HepG2 (cell line): ENCODE results near the gene FAHD1. TPM values are rescaled to one million over a fixed set of nuclear protein-coding genes. Genes with fewer than 3 reads are reported as not detected.

ENCODE experiments used
- CREB1 ChIP-seq, 2 experiments: fragments of 450-650 bp in 1 of 2; IDR thresholded peaks; 2 replicates each; pipeline ENCODE4 v1.6.1; 2016 to 2017; ENCODE audit warnings: control low read depth in 1 of 2, mild to moderate bottlenecking in 1 of 2, missing compliant biosample characterization in 1 of 2, missing genetic modification characterization in 1 of 2
- HNF4A ChIP-seq: sonication (generic); formaldehyde crosslinking; IDR thresholded peaks from 2 replicates; pipeline ENCODE4 v1.4.0; 2020; ENCODE audit warnings: missing genetic modification reagents
- HNRNPH1 ChIP-seq: fragments of 200-400 bp; formaldehyde crosslinking; optimal IDR thresholded peaks from 2 replicates; pipeline ENCODE3; 2017; ENCODE audit warnings: mild to moderate bottlenecking, low read depth, low read length
- SP1 ChIP-seq, 2 experiments: fragments of 450-650 bp in 1 of 2; sonication (generic) in 1 of 2; formaldehyde crosslinking in 1 of 2; IDR thresholded peaks; 2 replicates each; pipeline versions ENCODE4 v1.4.0 to v1.6.1; 2016 to 2020; ENCODE audit warnings: missing genetic modification reagents in 1 of 2
- TOE1 ChIP-seq: sonication (generic); formaldehyde crosslinking; IDR thresholded peaks from 2 replicates; pipeline ENCODE4 v1.4.0; 2020; ENCODE audit warnings: mild to moderate bottlenecking, missing genetic modification reagents
- ZBTB1 ChIP-seq: sonication (generic); formaldehyde crosslinking; IDR thresholded peaks from 2 replicates; pipeline ENCODE4 v1.4.0; 2020; ENCODE audit warnings: missing genetic modification reagents, borderline replicate concordance
- ZMYM4 ChIP-seq: sonication (generic); formaldehyde crosslinking; IDR thresholded peaks from 2 replicates; pipeline ENCODE4 v1.8.1; 2023; ENCODE audit warnings: mild to moderate bottlenecking, missing genetic modification reagents
- ZNF367 ChIP-seq: sonication (generic); formaldehyde crosslinking; IDR thresholded peaks from 2 replicates; pipeline ENCODE4 v1.4.0; 2020; ENCODE audit warnings: missing genetic modification reagents, borderline replicate concordance
- ZNF782 ChIP-seq: sonication (generic); formaldehyde crosslinking; IDR thresholded peaks from 2 replicates; pipeline ENCODE4 v1.4.0; 2020; ENCODE audit warnings: missing genetic modification reagents, mild to moderate bottlenecking, borderline replicate concordance
- polyA plus RNA-seq, 8 experiments: library from polyadenylated mRNA; depleted of rRNA in 3 of 8; stranded (reverse) in 7 of 8; unstranded in 1 of 8; fragments of >200 nt; fragmentation: Illumina TruSeq in 4 of 8; extraction: Trizol in 4 of 8; gene quantifications; 2 replicates each; pipeline versions ENCODE4 v1.2.1 to v1.2.3, GENCODE V29; 2011 to 2016; ENCODE audit warnings: low read depth in 4 of 8, missing spikeins in 1 of 8, mixed read lengths in 1 of 8; ENCODE audit not compliant: insufficient read depth in 1 of 8
- total RNA-seq, 5 experiments: library from RNA; depleted of rRNA; stranded (reverse); fragments of >200 nt; fragmentation: Illumina TruSeq; extraction: Trizol; gene quantifications; 2 replicates each; pipeline ENCODE4 v1.2.3, GENCODE V29; 2016; ENCODE audit warnings: low read depth in 1 of 5
- TF ChIP-seq, protein P1 (sequence below): sonication (generic); formaldehyde crosslinking; IDR thresholded peaks from 2 replicates; pipeline ENCODE4 v1.8.0; 2022; ENCODE audit warnings: low read depth, missing genetic modification reagents
- TF ChIP-seq, protein P2 (sequence below): sonication (generic); formaldehyde crosslinking; IDR thresholded peaks from 2 replicates; pipeline ENCODE4 v1.5.0; 2020; ENCODE audit warnings: mild to moderate bottlenecking, missing genetic modification reagents
- TF ChIP-seq, protein P3 (sequence below): sonication (generic); formaldehyde crosslinking; IDR thresholded peaks from 2 replicates; pipeline ENCODE4 v1.5.1; 2020; ENCODE audit warnings: missing genetic modification reagents, mild to moderate bottlenecking, borderline replicate concordance
- TF ChIP-seq, protein P4 (sequence below): IDR thresholded peaks from 2 replicates; pipeline ENCODE4 v1.6.1; 2012; ENCODE audit warnings: low read depth, low read length, improper control_type of control experiment
- TF ChIP-seq, protein P5 (sequence below): sonication (generic); formaldehyde crosslinking; IDR thresholded peaks from 2 replicates; pipeline ENCODE4 v1.8.0; 2022; ENCODE audit warnings: missing genetic modification reagents, mild to moderate bottlenecking, moderate library complexity, borderline replicate concordance
- TF ChIP-seq, protein P6 (sequence below): sonication (generic); formaldehyde crosslinking; conservative IDR thresholded peaks from 2 replicates; pipeline ENCODE4 v1.4.0; 2020; ENCODE audit warnings: missing genetic modification reagents

FAHD1 gene
- total and polyA plus RNA-seq, 2 of the 13 experiments (the other 11 are each of a cell fraction or from before 2014, with no cell fraction given): 39.0 to 45.3 TPM

DNA sequence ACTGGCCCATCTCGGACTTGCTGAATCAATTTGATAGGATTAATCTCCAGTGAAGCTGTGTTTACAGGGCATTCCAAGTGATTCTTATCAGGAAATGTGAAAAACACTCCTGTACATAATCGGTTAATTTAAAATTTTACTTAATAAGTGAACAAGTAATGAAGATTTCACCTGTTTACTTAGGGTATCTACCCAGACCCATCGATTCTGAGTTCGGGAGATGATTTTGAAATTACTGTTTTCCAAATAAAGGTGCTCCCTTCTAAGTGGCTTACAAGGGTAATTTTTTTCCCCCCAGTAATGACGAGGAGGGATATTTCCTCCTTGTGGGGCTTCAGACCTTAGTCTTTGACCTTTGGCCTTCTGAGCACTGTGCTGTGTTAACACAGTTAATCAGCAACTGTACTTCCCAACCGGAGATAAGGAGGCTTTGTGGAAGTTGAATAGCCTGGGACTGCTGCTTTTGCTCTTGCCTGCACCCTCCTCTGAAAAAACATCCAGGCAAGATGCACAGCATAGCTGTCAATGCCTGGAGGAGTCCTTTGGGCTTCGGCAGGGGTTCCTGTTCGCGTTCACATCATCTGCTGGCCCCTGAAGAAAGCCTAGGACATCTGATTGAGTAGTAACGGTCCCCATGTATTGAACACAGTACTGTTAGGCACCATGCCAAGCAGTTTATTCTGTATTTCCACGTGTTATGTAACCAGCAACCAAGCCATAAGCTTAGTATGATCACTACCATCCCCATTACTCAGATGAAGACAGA lies 1.8 kb downstream of the FAHD1 start (continued):
- TF ChIP-seq, protein P1, sequence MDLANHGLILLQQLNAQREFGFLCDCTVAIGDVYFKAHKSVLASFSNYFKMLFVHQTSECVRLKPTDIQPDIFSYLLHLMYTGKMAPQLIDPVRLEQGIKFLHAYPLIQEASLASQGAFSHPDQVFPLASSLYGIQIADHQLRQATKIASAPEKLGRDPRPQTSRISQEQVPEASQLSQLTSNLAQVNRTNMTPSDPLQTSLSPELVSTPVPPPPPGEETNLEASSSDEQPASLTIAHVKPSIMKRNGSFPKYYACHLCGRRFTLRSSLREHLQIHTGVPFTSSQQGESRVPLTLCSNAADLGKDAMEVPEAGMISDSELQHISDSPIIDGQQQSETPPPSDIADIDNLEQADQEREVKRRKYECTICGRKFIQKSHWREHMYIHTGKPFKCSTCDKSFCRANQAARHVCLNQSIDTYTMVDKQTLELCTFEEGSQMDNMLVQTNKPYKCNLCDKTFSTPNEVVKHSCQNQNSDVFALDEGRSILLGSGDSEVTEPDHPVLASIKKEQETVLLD (CRISPR knock-in tag): 0 out of 2 replicates have a peak, but pooled peaks have one; percentile 20
- TF ChIP-seq, protein P2, sequence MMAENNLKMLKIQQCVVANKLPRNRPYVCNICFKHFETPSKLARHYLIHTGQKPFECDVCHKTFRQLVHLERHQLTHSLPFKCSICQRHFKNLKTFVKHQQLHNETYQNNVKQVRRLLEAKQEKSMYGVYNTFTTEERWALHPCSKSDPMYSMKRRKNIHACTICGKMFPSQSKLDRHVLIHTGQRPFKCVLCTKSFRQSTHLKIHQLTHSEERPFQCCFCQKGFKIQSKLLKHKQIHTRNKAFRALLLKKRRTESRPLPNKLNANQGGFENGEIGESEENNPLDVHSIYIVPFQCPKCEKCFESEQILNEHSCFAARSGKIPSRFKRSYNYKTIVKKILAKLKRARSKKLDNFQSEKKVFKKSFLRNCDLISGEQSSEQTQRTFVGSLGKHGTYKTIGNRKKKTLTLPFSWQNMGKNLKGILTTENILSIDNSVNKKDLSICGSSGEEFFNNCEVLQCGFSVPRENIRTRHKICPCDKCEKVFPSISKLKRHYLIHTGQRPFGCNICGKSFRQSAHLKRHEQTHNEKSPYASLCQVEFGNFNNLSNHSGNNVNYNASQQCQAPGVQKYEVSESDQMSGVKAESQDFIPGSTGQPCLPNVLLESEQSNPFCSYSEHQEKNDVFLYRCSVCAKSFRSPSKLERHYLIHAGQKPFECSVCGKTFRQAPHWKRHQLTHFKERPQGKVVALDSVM (CRISPR knock-in tag): peak; percentile 66; the same call in 1 of the 2 replicates
- TF ChIP-seq SP1 (IDR thresholded peaks at IDR 0.05) (no peak), SP1 (CRISPR knock-in tag; IDR thresholded peaks at IDR 0.05) (no peak), ZMYM4 (CRISPR knock-in tag) (0 out of 2 replicates have a peak, but pooled peaks have one; percentile 45), ZNF367 (CRISPR knock-in tag) (no peak), ZNF782 (no peak), ZBTB1 (CRISPR knock-in tag) (no peak), TOE1 (CRISPR knock-in tag) (no peak), HNF4A (CRISPR knock-in tag) (peak; percentile 97), HNRNPH1 (no peak), CREB1 (IDR thresholded peaks at IDR 0.05) (no peak), CREB1 (CRISPR knock-in tag; IDR thresholded peaks at IDR 0.05) (peak; percentile 55)
- TF ChIP-seq, protein P3, sequence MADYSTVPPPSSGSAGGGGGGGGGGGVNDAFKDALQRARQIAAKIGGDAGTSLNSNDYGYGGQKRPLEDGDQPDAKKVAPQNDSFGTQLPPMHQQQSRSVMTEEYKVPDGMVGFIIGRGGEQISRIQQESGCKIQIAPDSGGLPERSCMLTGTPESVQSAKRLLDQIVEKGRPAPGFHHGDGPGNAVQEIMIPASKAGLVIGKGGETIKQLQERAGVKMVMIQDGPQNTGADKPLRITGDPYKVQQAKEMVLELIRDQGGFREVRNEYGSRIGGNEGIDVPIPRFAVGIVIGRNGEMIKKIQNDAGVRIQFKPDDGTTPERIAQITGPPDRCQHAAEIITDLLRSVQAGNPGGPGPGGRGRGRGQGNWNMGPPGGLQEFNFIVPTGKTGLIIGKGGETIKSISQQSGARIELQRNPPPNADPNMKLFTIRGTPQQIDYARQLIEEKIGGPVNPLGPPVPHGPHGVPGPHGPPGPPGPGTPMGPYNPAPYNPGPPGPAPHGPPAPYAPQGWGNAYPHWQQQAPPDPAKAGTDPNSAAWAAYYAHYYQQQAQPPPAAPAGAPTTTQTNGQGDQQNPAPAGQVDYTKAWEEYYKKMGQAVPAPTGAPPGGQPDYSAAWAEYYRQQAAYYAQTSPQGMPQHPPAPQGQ (CRISPR knock-in tag): no peak
- TF ChIP-seq, protein P4, sequence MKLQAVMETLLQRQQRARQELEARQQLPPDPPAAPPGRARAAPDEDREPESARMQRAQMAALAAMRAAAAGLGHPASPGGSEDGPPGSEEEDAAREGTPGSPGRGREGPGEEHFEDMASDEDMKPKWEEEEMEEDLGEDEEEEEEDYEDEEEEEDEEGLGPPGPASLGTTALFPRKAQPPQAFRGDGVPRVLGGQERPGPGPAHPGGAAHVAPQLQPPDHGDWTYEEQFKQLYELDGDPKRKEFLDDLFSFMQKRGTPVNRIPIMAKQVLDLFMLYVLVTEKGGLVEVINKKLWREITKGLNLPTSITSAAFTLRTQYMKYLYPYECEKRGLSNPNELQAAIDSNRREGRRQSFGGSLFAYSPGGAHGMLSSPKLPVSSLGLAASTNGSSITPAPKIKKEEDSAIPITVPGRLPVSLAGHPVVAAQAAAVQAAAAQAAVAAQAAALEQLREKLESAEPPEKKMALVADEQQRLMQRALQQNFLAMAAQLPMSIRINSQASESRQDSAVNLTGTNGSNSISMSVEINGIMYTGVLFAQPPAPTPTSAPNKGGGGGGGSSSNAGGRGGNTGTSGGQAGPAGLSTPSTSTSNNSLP: no peak
- TF ChIP-seq, protein P5, sequence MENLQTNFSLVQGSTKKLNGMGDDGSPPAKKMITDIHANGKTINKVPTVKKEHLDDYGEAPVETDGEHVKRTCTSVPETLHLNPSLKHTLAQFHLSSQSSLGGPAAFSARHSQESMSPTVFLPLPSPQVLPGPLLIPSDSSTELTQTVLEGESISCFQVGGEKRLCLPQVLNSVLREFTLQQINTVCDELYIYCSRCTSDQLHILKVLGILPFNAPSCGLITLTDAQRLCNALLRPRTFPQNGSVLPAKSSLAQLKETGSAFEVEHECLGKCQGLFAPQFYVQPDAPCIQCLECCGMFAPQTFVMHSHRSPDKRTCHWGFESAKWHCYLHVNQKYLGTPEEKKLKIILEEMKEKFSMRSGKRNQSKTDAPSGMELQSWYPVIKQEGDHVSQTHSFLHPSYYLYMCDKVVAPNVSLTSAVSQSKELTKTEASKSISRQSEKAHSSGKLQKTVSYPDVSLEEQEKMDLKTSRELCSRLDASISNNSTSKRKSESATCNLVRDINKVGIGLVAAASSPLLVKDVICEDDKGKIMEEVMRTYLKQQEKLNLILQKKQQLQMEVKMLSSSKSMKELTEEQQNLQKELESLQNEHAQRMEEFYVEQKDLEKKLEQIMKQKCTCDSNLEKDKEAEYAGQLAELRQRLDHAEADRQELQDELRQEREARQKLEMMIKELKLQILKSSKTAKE (CRISPR knock-in tag): no peak
- TF ChIP-seq, protein P6, sequence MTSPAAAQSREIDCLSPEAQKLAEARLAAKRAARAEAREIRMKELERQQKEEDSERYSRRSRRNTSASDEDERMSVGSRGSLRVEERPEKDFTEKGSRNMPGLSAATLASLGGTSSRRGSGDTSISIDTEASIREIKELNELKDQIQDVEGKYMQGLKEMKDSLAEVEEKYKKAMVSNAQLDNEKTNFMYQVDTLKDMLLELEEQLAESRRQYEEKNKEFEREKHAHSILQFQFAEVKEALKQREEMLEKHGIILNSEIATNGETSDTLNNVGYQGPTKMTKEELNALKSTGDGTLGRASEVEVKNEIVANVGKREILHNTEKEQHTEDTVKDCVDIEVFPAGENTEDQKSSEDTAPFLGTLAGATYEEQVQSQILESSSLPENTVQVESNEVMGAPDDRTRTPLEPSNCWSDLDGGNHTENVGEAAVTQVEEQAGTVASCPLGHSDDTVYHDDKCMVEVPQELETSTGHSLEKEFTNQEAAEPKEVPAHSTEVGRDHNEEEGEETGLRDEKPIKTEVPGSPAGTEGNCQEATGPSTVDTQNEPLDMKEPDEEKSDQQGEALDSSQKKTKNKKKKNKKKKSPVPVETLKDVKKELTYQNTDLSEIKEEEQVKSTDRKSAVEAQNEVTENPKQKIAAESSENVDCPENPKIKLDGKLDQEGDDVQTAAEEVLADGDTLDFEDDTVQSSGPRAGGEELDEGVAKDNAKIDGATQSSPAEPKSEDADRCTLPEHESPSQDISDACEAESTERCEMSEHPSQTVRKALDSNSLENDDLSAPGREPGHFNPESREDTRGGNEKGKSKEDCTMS (CRISPR knock-in tag): no peak
